ENCODE data around the gene RFFL.

DNA sequence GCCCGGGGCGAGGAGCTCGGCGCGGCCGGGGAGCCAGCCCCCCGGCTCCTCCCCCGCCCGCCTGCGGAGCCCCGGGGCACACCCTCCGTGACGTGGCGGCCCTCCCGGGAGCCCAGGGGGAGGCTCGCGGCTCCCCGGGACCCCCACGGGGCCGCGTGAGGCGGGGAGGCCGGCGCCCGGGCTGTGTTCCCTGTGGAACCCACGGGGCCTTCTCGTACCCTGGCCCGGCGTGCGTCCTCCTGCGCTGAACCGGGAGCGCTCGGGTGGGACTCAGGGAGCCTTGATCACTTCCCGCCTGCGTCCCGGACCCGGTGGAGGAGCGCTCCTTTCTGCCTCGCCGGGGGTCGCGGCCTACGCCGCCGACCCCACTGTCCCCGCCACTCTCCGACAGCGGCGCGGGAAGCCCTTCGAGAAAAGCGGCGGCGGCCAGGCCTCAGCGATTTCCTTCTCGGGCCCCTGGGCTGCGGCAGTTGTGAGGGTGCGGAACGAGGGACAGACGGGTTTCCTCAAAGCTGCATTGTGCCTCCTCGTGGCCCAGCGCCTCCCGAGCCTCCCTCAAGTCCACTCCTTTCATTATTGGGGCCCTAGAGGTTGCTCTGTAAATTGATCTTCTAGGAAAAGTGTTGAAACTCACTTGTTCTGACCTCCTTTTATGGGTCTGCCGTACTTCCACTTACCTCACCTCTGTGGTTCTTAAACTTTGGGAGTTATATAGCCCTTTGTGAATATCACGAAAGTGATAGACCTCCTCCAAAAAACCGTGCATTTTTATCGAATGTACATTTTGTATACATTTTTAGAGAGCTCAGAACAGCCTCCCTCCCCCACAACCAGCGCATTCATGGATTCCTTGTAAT is 82.6 kb downstream of the RFFL start:
- TF ChIP-seq, protein P1, sequence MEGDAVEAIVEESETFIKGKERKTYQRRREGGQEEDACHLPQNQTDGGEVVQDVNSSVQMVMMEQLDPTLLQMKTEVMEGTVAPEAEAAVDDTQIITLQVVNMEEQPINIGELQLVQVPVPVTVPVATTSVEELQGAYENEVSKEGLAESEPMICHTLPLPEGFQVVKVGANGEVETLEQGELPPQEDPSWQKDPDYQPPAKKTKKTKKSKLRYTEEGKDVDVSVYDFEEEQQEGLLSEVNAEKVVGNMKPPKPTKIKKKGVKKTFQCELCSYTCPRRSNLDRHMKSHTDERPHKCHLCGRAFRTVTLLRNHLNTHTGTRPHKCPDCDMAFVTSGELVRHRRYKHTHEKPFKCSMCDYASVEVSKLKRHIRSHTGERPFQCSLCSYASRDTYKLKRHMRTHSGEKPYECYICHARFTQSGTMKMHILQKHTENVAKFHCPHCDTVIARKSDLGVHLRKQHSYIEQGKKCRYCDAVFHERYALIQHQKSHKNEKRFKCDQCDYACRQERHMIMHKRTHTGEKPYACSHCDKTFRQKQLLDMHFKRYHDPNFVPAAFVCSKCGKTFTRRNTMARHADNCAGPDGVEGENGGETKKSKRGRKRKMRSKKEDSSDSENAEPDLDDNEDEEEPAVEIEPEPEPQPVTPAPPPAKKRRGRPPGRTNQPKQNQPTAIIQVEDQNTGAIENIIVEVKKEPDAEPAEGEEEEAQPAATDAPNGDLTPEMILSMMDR (IDR thresholded peaks at IDR 0.05), result peak in 4 of 6 experiments; percentile 12 to 45 (median 34)
- peak in 1 of 2 donors; percentile 54 for TF ChIP-seq POLR2A (IDR thresholded peaks at IDR 0.05)
